ENCODE results near the gene RANBP3L. TPM values are rescaled to one million over a fixed set of nuclear protein-coding genes. Genes with fewer than 3 reads are reported as not detected.

Gene RANBP3L
- polyA plus RNA-seq, 3 donors, result 7.6 to 8.3 (median 7.7) TPM

- no peak for DNase-seq (ENCODE audit: low read depth in 3 of 3, low spot score in 2 of 3)
These were observed 55.5 kb downstream of the RANBP3L start for GRCh38 chr5:36246036-36246800.

GRCh38 chr5:36244076-36244475 lies 57.6 kb downstream of the RANBP3L start:
- DNase-seq (ENCODE audit: low read depth in 3 of 3, low spot score in 2 of 3), result no peak

- DNase-seq (ENCODE audit: low read depth in 3 of 3, low spot score in 2 of 3), result no peak
These were observed 58.0 kb downstream of the RANBP3L start for GRCh38 chr5:36243653-36244052.

GRCh38 chr5:36242534-36243485 lies 58.9 kb downstream of the RANBP3L start:
- DNase-seq (ENCODE audit: low read depth in 3 of 3, low spot score in 2 of 3), result peak in 2 of 3 donors; percentile 7 to 16

GRCh38 chr5:36241631-36242533 lies 59.8 kb downstream of the RANBP3L start, which contains the start of gene NADK2:
Gene NADK2, minus strand, starts transcription at chr5:36241925. Its CDS starts 127 bp downstream, at chr5:36241798.
- DNase-seq (ENCODE audit: low read depth in 3 of 3, low spot score in 2 of 3), result peak; percentile 93 to 94 (median 94)

GRCh38 chr5:36240779-36241630 lies 60.7 kb downstream of the RANBP3L start:
- DNase-seq (ENCODE audit: low read depth in 3 of 3, low spot score in 2 of 3), result peak in 2 of 3 donors; percentile 47 to 58

- DNase-seq (ENCODE audit: low read depth in 3 of 3, low spot score in 2 of 3), result no peak
These were observed 62.1 kb downstream of the RANBP3L start for GRCh38 chr5:36239370-36240293.

- DNase-seq (ENCODE audit: low read depth in 3 of 3, low spot score in 2 of 3), result no peak
These were observed 63.0 kb downstream of the RANBP3L start for GRCh38 chr5:36238502-36239295.

- DNase-seq (ENCODE audit: low read depth in 3 of 3, low spot score in 2 of 3), result no peak
These were observed 64.0 kb downstream of the RANBP3L start for GRCh38 chr5:36237751-36238150.

- DNase-seq (ENCODE audit: low read depth in 3 of 3, low spot score in 2 of 3), result no peak
These were observed 64.9 kb downstream of the RANBP3L start for GRCh38 chr5:36236801-36237200.

- DNase-seq (ENCODE audit: low read depth in 3 of 3, low spot score in 2 of 3), result no peak
These were observed 69.2 kb downstream of the RANBP3L start for GRCh38 chr5:36232533-36232932.

- no peak for DNase-seq (ENCODE audit: low read depth in 3 of 3, low spot score in 2 of 3)
These were observed 71.4 kb downstream of the RANBP3L start for GRCh38 chr5:36230151-36230790.

GRCh38 chr5:36228505-36228904 lies 73.2 kb downstream of the RANBP3L start:
- DNase-seq (ENCODE audit: low read depth in 3 of 3, low spot score in 2 of 3), result no peak

GRCh38 chr5:36227046-36227445 lies 74.7 kb downstream of the RANBP3L start:
- no peak for DNase-seq (ENCODE audit: low read depth in 3 of 3, low spot score in 2 of 3)

GRCh38 chr5:36222620-36223019 lies 79.1 kb downstream of the RANBP3L start:
- no peak for DNase-seq (ENCODE audit: low read depth in 3 of 3, low spot score in 2 of 3)

- no peak for DNase-seq (ENCODE audit: low read depth in 3 of 3, low spot score in 2 of 3)
These were observed 83.7 kb downstream of the RANBP3L start for GRCh38 chr5:36217988-36218387.

- DNase-seq (ENCODE audit: low read depth in 3 of 3, low spot score in 2 of 3), result no peak
These were observed 84.1 kb downstream of the RANBP3L start for GRCh38 chr5:36217567-36217966.
